Measurements from ENCODE around the gene STK35. TPM values are rescaled to one million over a fixed set of nuclear protein-coding genes. Genes with fewer than 3 reads are reported as not detected.

The STK35 gene
- total RNA-seq, 1 experiment from 2014 or later: 16.5 TPM

- no peaks in the 10 kb centered on the region for H3K9me3 Mint-ChIP-seq (ENCODE audit: low read depth, unreplicated experiment)
- BruUV-seq (replicated peaks): no TSS peak
- H3K36me3 Mint-ChIP-seq (ENCODE audit: insufficient read depth, unreplicated experiment): peaks cover 10% of the 10 kb centered on the region
- DNase-seq: no peak
- TF ChIP-seq, protein P1, sequence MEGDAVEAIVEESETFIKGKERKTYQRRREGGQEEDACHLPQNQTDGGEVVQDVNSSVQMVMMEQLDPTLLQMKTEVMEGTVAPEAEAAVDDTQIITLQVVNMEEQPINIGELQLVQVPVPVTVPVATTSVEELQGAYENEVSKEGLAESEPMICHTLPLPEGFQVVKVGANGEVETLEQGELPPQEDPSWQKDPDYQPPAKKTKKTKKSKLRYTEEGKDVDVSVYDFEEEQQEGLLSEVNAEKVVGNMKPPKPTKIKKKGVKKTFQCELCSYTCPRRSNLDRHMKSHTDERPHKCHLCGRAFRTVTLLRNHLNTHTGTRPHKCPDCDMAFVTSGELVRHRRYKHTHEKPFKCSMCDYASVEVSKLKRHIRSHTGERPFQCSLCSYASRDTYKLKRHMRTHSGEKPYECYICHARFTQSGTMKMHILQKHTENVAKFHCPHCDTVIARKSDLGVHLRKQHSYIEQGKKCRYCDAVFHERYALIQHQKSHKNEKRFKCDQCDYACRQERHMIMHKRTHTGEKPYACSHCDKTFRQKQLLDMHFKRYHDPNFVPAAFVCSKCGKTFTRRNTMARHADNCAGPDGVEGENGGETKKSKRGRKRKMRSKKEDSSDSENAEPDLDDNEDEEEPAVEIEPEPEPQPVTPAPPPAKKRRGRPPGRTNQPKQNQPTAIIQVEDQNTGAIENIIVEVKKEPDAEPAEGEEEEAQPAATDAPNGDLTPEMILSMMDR (IDR thresholded peaks at IDR 0.05; ENCODE audit: unreplicated experiment): no peak
- no peaks in the 10 kb centered on the region for H3K27me3 Mint-ChIP-seq (ENCODE audit: unreplicated experiment)
- intact Hi-C loops (cut with micrococcal nuclease; ENCODE audit: unreplicated experiment): no loop called here
- H3K27ac Mint-ChIP-seq (ENCODE audit: unreplicated experiment): no peak overlapping the region
- no peaks in the 10 kb centered on the region for H3K4me1 Mint-ChIP-seq (ENCODE audit: low read depth, unreplicated experiment)
- H3K4me3 Mint-ChIP-seq (ENCODE audit: low read depth, unreplicated experiment): no peak overlapping the region
- CTCF ChIA-PET: no interaction called here
These were observed 42.0 kb downstream of the STK35 start for GRCh38 chr20:2143594-2143993.

GRCh38 chr20:2144850-2145249 is 43.2 kb downstream of the STK35 start:
- intact Hi-C loops (cut with micrococcal nuclease; ENCODE audit: unreplicated experiment): no loop called here
- Mint-ChIP-seq H3K36me3 (ENCODE audit: insufficient read depth, unreplicated experiment) (peaks cover 10% of the 10 kb centered on the region), H3K9me3 (ENCODE audit: low read depth, unreplicated experiment) (no peaks in the 10 kb centered on the region), H3K27ac (ENCODE audit: unreplicated experiment) (no peak overlapping the region), H3K27me3 (ENCODE audit: unreplicated experiment) (no peaks in the 10 kb centered on the region), H3K4me1 (ENCODE audit: low read depth, unreplicated experiment) (no peaks in the 10 kb centered on the region), H3K4me3 (ENCODE audit: low read depth, unreplicated experiment) (no peak overlapping the region)
- no peak for DNase-seq
- TF ChIP-seq, protein P1 (IDR thresholded peaks at IDR 0.05; ENCODE audit: unreplicated experiment): no peak
- BruUV-seq (replicated peaks): no TSS peak
- CTCF ChIA-PET: no interaction called here

DNA sequence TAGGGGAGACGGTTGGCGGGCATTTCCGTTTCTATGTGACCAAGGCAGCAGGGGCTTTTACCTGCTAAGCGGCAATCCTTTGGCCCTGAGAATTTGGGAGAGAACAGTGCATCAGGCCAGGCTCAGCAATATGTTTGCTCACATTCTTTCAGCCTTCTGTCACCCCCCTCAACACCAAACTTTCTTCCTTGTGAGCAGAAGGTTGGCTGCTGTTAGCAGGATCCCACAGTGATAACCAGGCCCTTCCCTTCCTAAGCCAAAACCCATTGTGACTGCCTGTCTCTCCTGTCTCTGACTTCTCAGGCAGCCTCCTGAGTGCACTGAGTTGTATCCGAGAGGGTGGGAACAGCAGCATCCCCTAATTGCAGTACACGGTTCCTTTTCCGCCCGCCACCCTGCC is 43.7 kb downstream of the STK35 start:
- Mint-ChIP-seq H3K27ac (ENCODE audit: unreplicated experiment) (no peak overlapping the region), H3K4me3 (ENCODE audit: low read depth, unreplicated experiment) (no peak overlapping the region), H3K36me3 (ENCODE audit: insufficient read depth, unreplicated experiment) (peaks cover 10% of the 10 kb centered on the region), H3K27me3 (ENCODE audit: unreplicated experiment) (no peaks in the 10 kb centered on the region), H3K4me1 (ENCODE audit: low read depth, unreplicated experiment) (no peaks in the 10 kb centered on the region), H3K9me3 (ENCODE audit: low read depth, unreplicated experiment) (no peaks in the 10 kb centered on the region)
- no peak for DNase-seq
- CTCF ChIA-PET: no interaction called here
- TF ChIP-seq, protein P1 (IDR thresholded peaks at IDR 0.05; ENCODE audit: unreplicated experiment): no peak
- intact Hi-C loops (cut with micrococcal nuclease; ENCODE audit: unreplicated experiment): no loop called here
- no TSS peak for BruUV-seq (replicated peaks)

- Mint-ChIP-seq H3K27ac (ENCODE audit: unreplicated experiment) (no peak overlapping the region), H3K9me3 (ENCODE audit: low read depth, unreplicated experiment) (no peaks in the 10 kb centered on the region), H3K27me3 (ENCODE audit: unreplicated experiment) (no peaks in the 10 kb centered on the region), H3K4me3 (ENCODE audit: low read depth, unreplicated experiment) (no peak overlapping the region), H3K36me3 (ENCODE audit: insufficient read depth, unreplicated experiment) (peaks cover 10% of the 10 kb centered on the region), H3K4me1 (ENCODE audit: low read depth, unreplicated experiment) (peaks cover 5% of the 10 kb centered on the region)
- intact Hi-C loops (cut with micrococcal nuclease; ENCODE audit: unreplicated experiment): no loop called here
- DNase-seq: no peak
- no TSS peak for BruUV-seq (replicated peaks)
- TF ChIP-seq, protein P1 (IDR thresholded peaks at IDR 0.05; ENCODE audit: unreplicated experiment): no peak
- CTCF ChIA-PET: no interaction called here
These were observed 44.6 kb downstream of the STK35 start for GRCh38 chr20:2146080-2146867.

All from Calu3 (cell line).